ENCODE data around the gene KLF7.

Gene KLF7

DNA sequence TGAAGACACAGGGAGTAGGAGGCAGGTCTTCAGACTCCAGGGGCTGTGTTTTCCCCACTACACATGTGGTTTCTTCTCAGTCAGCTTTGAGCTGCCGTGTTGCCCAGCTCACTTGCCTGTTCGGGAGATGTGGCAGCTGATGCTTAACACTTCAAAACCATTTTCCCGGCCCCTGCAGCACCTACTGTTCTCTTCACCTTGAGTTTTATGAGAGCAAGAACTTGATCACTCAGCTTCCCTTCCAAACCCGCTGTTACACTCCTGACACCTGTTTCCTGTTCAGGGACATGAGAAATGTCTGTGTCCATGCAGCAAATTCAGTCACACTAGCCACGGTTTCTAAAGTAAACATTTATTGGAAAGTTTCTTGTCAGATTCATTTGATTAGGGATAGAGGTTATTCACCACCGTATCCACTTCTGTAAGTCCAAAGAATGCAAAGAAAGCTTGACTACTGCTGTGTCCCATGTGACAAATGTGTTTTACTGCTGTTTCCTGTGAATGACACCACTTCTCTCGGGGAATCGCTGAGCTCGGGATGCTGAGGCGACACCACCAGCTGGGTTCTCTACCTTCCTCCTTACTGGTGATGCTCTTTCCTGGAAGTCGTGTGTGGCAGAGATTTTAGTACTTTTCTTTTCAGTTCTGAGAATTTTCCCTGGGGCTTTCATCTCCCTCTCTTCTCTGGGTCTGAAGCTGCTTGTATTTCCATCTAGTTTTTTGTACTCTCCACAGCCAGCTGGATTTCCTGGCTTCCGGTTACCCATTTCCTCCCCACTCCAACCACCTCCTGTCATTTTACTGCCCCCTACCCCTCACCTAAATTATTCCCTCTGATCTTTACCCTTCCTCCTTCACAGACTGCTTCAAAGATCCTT is 91.7 kb downstream of the KLF7 start:
- Histone ChIP-seq H3K27ac (ENCODE audit: low read depth, low read length) (0 out of 2 replicates have a peak overlapping the region, but pooled peaks have one; percentile 13), H3K9ac (ENCODE audit: low read depth, low read length) (no peak overlapping the region)
- WGBS, result 73% methylated on average over 12 of the region's 12 CpGs

DNA sequence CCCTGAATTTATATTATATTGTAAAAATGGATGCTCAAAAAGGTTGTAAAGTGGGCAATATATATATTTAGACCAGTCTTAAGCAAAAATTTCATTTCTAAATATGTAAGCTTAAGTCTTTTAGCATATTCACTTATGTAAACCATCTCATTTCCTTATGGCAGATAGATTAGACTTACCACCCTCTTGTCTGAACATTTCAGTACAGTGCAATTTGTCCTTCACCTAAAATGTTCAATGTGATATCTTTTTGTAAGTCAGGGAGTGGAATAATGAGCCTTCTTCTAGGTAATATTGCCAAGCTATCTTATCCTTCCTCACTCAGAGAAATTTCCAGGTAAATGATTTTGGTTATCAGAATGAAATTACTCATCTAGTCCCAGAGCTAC is 92.3 kb downstream of the KLF7 start:
- Histone ChIP-seq H3K4me1 (ENCODE audit: insufficient read depth, low read length) (peaks cover 33% of the 10 kb centered on the region), H3K9me3 (ENCODE audit: insufficient read depth, low read depth, low read length) (no peaks in the 10 kb centered on the region), H3K4me3 (ENCODE audit: low read length) (no peak overlapping the region), H3K27me3 (ENCODE audit: insufficient read depth, low read length) (no peaks in the 10 kb centered on the region), H3K27ac (ENCODE audit: low read depth, low read length) (no peak overlapping the region), H3K9ac (ENCODE audit: low read depth, low read length) (no peak overlapping the region), H3K36me3 (ENCODE audit: insufficient read depth, low read length) (no peaks in the 10 kb centered on the region; the same call in 1 of the 2 replicates)

More for the DNA sequence above, 91.7 kb downstream of the KLF7 start:
- H3K36me3 ChIP-seq (ENCODE audit: insufficient read depth, low read length), result peaks cover under 1% of the 10 kb centered on the region; the same call in 1 of the 2 replicates
- no peak overlapping the region for H3K4me3 ChIP-seq (ENCODE audit: low read length)
- H3K27me3 ChIP-seq (ENCODE audit: insufficient read depth, low read length), result no peaks in the 10 kb centered on the region
- peaks cover 33% of the 10 kb centered on the region for H3K4me1 ChIP-seq (ENCODE audit: insufficient read depth, low read length)
- H3K9me3 ChIP-seq (ENCODE audit: insufficient read depth, low read depth, low read length), result no peaks in the 10 kb centered on the region

DNA sequence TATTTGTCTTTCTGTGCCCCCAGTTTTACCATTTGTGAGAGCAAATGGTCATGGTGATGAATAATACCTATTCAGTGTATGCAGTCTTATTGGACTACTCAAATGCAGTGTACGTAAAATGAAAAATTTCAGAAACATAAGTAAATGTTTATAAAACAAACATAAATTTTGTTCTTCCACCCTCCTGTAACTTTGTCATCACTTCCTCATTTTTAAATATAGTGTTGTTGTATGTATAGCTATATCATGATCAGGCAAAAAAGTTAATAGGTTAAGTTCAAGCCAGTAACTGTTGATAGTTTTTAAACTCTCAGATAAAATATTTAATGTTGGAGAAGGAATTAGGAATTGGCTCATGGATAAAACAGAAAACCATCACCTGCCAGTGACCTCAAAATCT is 93.2 kb downstream of the KLF7 start:
- no CpG with 5 or more reads among the region's 1 CpG for WGBS
- Histone ChIP-seq H3K9me3 (ENCODE audit: insufficient read depth, low read depth, low read length) (no peaks in the 10 kb centered on the region), H3K36me3 (ENCODE audit: insufficient read depth, low read length) (no peaks in the 10 kb centered on the region), H3K27me3 (ENCODE audit: insufficient read depth, low read length) (no peaks in the 10 kb centered on the region), H3K9ac (ENCODE audit: low read depth, low read length) (no peak overlapping the region), H3K4me3 (ENCODE audit: low read length) (no peak overlapping the region), H3K4me1 (ENCODE audit: insufficient read depth, low read length) (peaks cover 33% of the 10 kb centered on the region), H3K27ac (ENCODE audit: low read depth, low read length) (no peak overlapping the region)

DNA sequence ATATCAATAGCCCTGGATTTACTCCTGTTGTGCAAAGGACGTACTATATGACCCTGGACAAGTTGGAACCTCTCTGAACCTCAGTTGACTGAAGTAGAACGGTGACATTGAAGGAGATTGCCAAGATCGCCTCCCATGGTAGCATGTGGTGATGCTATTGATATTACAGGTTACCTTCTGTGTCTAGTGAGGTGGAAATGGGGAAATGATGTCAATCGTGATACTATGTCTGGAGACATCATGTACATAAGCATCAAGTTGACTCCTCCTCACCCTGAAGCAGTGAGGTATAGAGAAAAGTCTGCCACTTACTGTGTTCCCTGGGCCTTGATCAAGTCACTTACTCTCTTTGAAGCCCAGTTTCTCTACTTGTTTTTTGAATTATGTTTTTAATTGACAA is 93.9 kb downstream of the KLF7 start:
- 87% methylated on average over 4 of the region's 4 CpGs for WGBS
- peaks cover 27% of the 10 kb centered on the region for H3K4me1 ChIP-seq (ENCODE audit: insufficient read depth, low read length)
- H3K27ac ChIP-seq (ENCODE audit: low read depth, low read length), result no peak overlapping the region
- H3K9me3 ChIP-seq (ENCODE audit: insufficient read depth, low read depth, low read length), result no peaks in the 10 kb centered on the region
- no peaks in the 10 kb centered on the region for H3K36me3 ChIP-seq (ENCODE audit: insufficient read depth, low read length)
- H3K9ac ChIP-seq (ENCODE audit: low read depth, low read length), result no peak overlapping the region
- H3K27me3 ChIP-seq (ENCODE audit: insufficient read depth, low read length), result no peaks in the 10 kb centered on the region
- H3K4me3 ChIP-seq (ENCODE audit: low read length), result no peak overlapping the region

DNA sequence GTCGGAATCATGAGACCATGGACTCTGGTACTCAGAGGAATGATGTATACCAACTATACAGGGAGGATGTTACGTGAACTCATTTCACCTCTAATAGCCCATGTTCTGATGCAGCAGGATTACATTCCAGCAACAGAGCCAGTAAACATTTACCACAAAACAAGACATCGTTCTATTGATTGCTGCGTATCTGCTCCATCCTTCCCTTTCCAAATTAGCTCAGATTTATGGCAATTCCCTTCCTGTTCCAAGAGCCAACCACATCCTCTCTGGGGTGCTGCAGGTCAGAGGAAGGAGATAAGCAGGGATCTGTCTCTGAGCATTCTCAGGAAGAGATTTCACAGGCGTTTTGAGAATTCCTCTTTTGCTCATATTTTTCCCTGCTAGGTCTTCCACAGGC is 98.3 kb downstream of the KLF7 start:
- Histone ChIP-seq H3K36me3 (ENCODE audit: insufficient read depth, low read length) (no peaks in the 10 kb centered on the region), H3K27ac (ENCODE audit: low read depth, low read length) (no peak overlapping the region), H3K27me3 (ENCODE audit: insufficient read depth, low read length) (no peaks in the 10 kb centered on the region), H3K4me3 (ENCODE audit: low read length) (no peak overlapping the region), H3K9ac (ENCODE audit: low read depth, low read length) (no peak overlapping the region), H3K9me3 (ENCODE audit: insufficient read depth, low read depth, low read length) (no peaks in the 10 kb centered on the region), H3K4me1 (ENCODE audit: insufficient read depth, low read length) (0 out of 2 replicates have a peak, but pooled peaks cover 3% of the 10 kb centered on the region)
- 89% methylated on average over 5 of the region's 5 CpGs for WGBS

DNA sequence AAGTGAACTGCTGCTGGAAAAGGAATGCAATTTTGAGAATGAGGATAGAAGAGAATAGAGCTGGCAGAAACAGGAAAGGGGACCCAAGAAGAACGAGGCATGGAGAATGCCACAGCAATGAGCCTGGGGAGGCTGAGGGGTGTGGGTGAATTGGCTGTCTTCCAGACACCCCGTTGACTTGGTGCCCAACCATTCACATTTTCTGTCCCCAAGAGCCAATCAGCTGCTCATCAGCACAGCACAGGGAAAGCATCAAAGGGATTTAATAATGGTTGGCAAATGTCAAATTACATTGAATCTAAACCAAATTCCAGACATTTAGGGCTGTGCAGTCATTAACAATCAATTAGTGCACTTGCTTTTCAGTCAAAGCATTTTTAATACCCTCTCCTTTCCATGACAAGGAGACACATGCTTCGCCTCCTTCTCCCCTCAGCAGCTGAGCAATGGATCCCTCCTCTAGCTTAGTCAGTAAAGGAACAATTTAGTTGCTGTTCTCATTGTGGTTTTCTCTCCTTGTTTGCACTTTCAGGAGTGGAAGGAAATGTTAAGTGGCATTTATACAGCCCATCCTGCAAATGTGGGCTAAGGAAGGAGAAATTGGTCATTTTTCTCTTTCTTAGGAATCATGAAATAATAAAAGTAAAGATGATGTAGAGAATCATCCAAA is 98.8 kb downstream of the KLF7 start:
- WGBS, result 81% methylated on average over 3 of the region's 3 CpGs
- no peak overlapping the region for H3K27ac ChIP-seq (ENCODE audit: low read depth, low read length)
- no peaks in the 10 kb centered on the region for H3K36me3 ChIP-seq (ENCODE audit: insufficient read depth, low read length)
- no peak overlapping the region for H3K4me3 ChIP-seq (ENCODE audit: low read length)
- H3K9ac ChIP-seq (ENCODE audit: low read depth, low read length), result no peak overlapping the region
- no peaks in the 10 kb centered on the region for H3K9me3 ChIP-seq (ENCODE audit: insufficient read depth, low read depth, low read length)
- H3K27me3 ChIP-seq (ENCODE audit: insufficient read depth, low read length), result no peaks in the 10 kb centered on the region
- 0 out of 2 replicates have a peak, but pooled peaks cover 3% of the 10 kb centered on the region for H3K4me1 ChIP-seq (ENCODE audit: insufficient read depth, low read length)

DNA sequence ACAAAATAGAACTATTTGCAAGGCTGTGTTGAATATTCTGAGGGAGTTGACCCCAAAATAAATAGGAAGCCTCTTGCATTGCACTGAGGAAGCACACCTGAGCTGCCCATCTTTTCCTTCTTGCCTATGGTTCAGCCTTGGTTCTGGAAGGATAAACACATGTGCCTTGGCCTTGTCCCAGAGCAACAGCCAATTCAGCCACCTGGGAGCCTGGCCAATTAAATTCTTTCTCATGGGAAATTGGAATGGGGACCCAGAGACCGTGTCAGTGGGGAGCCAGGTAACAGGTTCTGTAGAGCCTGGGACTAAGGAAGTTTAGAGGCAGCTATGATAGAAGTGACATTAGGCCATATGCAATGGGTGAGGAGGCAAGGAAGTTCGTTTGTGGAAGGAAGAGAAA is 99.6 kb downstream of the KLF7 start:
- Histone ChIP-seq H3K9me3 (ENCODE audit: insufficient read depth, low read depth, low read length) (no peaks in the 10 kb centered on the region), H3K4me3 (ENCODE audit: low read length) (no peak overlapping the region), H3K27ac (ENCODE audit: low read depth, low read length) (no peak overlapping the region), H3K36me3 (ENCODE audit: insufficient read depth, low read length) (no peaks in the 10 kb centered on the region), H3K27me3 (ENCODE audit: insufficient read depth, low read length) (no peaks in the 10 kb centered on the region), H3K4me1 (ENCODE audit: insufficient read depth, low read length) (0 out of 2 replicates have a peak, but pooled peaks cover 3% of the 10 kb centered on the region), H3K9ac (ENCODE audit: low read depth, low read length) (no peak overlapping the region)
- WGBS, result 80% methylated on average over 2 of the region's 2 CpGs

DNA sequence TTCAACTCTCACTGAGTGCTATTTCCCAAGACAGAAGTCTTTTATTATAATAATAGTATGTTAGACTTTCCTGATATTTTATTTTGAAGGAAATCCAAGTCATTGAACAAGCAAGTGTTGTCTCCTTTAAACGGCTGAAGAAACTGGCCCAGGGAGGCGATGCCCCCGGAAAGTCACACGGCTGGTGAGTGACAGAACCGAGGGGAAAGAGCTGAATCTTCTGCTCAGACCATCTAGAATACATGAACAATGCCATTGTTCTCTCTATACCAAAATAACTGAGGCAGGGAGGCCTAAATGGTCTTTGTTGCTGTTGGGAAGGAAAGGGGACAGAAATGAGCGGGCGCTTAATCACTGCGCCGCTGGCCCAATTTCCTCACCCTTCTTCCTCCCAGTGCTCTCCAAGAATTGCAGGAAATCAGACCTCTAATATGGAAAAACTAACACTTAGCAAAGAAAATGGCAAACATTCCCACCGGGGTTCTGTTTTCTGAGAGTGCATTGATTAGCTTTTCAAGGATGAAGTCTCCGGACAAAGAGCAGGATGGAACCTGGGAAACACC is 101.5 kb downstream of the KLF7 start:
- H3K9ac ChIP-seq (ENCODE audit: low read depth, low read length), result no peak overlapping the region
- WGBS, result 94% methylated on average over 11 of the region's 11 CpGs
- H3K27me3 ChIP-seq (ENCODE audit: insufficient read depth, low read length), result no peaks in the 10 kb centered on the region
- no peaks in the 10 kb centered on the region for H3K9me3 ChIP-seq (ENCODE audit: insufficient read depth, low read depth, low read length)
- H3K36me3 ChIP-seq (ENCODE audit: insufficient read depth, low read length), result no peaks in the 10 kb centered on the region
- H3K4me1 ChIP-seq (ENCODE audit: insufficient read depth, low read length), result 0 out of 2 replicates have a peak, but pooled peaks cover 3% of the 10 kb centered on the region
- no peak overlapping the region for H3K27ac ChIP-seq (ENCODE audit: low read depth, low read length)
- no peak overlapping the region for H3K4me3 ChIP-seq (ENCODE audit: low read length)

DNA sequence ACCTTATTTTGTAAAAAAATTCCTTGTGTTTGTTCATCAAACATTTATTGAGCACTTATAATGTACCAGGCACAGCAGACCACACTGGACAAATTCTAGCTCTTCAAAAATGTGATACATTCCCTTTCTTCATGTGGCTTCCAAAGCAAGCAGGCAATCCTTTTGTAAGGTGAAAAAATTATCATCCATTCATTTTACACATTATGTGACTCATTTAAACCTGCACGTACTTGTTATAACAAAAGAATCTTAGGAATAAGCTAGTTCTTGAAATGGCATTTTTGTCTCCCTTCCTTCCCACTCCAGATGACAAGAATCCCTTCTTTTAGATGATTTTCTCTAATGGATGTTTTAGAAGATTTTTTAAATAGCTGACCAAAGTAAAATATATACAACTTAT is 104.6 kb downstream of the KLF7 start:
- H3K4me1 ChIP-seq (ENCODE audit: insufficient read depth, low read length), result 0 out of 2 replicates have a peak, but pooled peaks cover 2% of the 10 kb centered on the region
- WGBS, result 100% methylated on average over 1 of the region's 1 CpG
- H3K36me3 ChIP-seq (ENCODE audit: insufficient read depth, low read length), result no peaks in the 10 kb centered on the region
- no peak overlapping the region for H3K27ac ChIP-seq (ENCODE audit: low read depth, low read length)
- H3K9me3 ChIP-seq (ENCODE audit: insufficient read depth, low read depth, low read length), result no peaks in the 10 kb centered on the region
- no peak overlapping the region for H3K4me3 ChIP-seq (ENCODE audit: low read length)
- no peak overlapping the region for H3K9ac ChIP-seq (ENCODE audit: low read depth, low read length)
- H3K27me3 ChIP-seq (ENCODE audit: insufficient read depth, low read length), result no peaks in the 10 kb centered on the region

DNA sequence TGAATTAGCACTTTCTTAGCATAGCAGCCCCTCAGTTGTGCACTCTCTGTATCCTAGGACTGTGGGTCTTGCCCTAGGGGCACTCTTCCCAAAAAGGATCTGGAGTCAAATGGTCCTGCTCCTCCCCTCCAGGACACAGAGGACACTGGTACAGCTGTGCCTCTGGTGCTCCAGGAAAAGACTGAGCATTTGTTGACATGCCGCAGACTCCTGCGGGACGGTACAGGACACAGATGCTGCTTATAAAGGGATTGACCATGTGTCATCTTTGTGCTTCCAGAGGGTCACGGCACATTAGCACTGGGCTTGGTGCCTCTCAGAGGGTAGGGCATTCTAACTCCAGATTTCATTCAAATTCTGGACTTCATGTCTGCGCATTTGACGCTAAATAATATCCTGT is 110.5 kb downstream of the KLF7 start:
- Histone ChIP-seq H3K4me1 (ENCODE audit: insufficient read depth, low read length) (no peaks in the 10 kb centered on the region), H3K27ac (ENCODE audit: low read depth, low read length) (no peak overlapping the region), H3K9me3 (ENCODE audit: insufficient read depth, low read depth, low read length) (no peaks in the 10 kb centered on the region), H3K27me3 (ENCODE audit: insufficient read depth, low read length) (no peaks in the 10 kb centered on the region), H3K9ac (ENCODE audit: low read depth, low read length) (no peak overlapping the region), H3K36me3 (ENCODE audit: insufficient read depth, low read length) (no peaks in the 10 kb centered on the region), H3K4me3 (ENCODE audit: low read length) (no peak overlapping the region)
- WGBS, result 94% methylated on average over 6 of the region's 6 CpGs

DNA sequence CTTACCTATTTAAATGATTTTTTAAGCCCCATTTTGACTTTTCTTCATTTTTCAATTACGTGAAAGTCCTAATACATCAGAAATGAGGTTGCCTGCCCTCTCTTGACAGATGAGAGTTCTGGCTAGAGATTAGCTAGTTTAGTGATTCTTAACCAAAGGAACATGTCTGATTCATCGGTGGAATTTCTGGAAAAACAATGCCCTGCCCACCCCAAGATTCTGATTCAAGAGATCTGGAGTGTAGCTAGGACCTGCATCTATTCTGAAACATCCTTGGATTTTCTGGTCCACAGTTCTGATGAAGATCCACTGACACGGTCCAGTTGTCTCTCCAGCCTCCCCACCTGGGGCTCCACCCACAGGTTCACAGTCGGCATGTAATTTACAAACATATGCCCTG is 111.2 kb downstream of the KLF7 start:
- no peaks in the 10 kb centered on the region for H3K27me3 ChIP-seq (ENCODE audit: insufficient read depth, low read length)

More for the DNA sequence above, 111.2 kb downstream of the KLF7 start:
- H3K36me3 ChIP-seq (ENCODE audit: insufficient read depth, low read length), result no peaks in the 10 kb centered on the region
- H3K4me1 ChIP-seq (ENCODE audit: insufficient read depth, low read length), result peaks cover 2% of the 10 kb centered on the region; the same call in 1 of the 2 replicates
- no peak overlapping the region for H3K9ac ChIP-seq (ENCODE audit: low read depth, low read length)
- H3K27ac ChIP-seq (ENCODE audit: low read depth, low read length), result no peak overlapping the region
- no peak overlapping the region for H3K4me3 ChIP-seq (ENCODE audit: low read length)
- 85% methylated on average over 4 of the region's 4 CpGs for WGBS
- no peaks in the 10 kb centered on the region for H3K9me3 ChIP-seq (ENCODE audit: insufficient read depth, low read depth, low read length)

Measured in HUES64 (cell line).